ES-I3 (cell line): ENCODE measurements around the gene CAPN7.

Experiments
- H3K36me3 ChIP-seq: 2 replicates; pipeline ENCODE4 v1.6.1; 2013; ENCODE audit warnings: mild to moderate bottlenecking, low read length, control low read depth, moderate library complexity; ENCODE audit not compliant: insufficient read depth
- H3K4me1 ChIP-seq: 2 replicates; pipeline ENCODE4 v1.6.1; 2013; ENCODE audit warnings: mild to moderate bottlenecking, control low read depth, low read length; ENCODE audit not compliant: insufficient read depth
- H3K9ac ChIP-seq: 2 replicates; pipeline ENCODE4 v1.6.1; 2013; ENCODE audit warnings: low read depth, mild to moderate bottlenecking, low read length, moderate library complexity
- H3K9me3 ChIP-seq: 2 replicates; pipeline ENCODE4 v1.6.1; 2013; ENCODE audit warnings: mild to moderate bottlenecking, low read length, moderate library complexity; ENCODE audit not compliant: control insufficient read depth, insufficient read depth

CAPN7 gene

GRCh38 chr3:15268033-15268631 lies 62.1 kb downstream of the CAPN7 start:
- Histone ChIP-seq H3K36me3 (no peaks in the 10 kb centered on the region), H3K9me3 (no peaks in the 10 kb centered on the region), H3K4me1 (peaks cover 18% of the 10 kb centered on the region), H3K9ac (no peak overlapping the region)

GRCh38 chr3:15269091-15269989 lies 63.3 kb downstream of the CAPN7 start:
- H3K9me3 ChIP-seq, result no peaks in the 10 kb centered on the region
- H3K36me3 ChIP-seq, result no peaks in the 10 kb centered on the region
- H3K9ac ChIP-seq, result no peak overlapping the region
- peaks cover 18% of the 10 kb centered on the region for H3K4me1 ChIP-seq

GRCh38 chr3:15271030-15271429 lies 65.0 kb downstream of the CAPN7 start:
- Histone ChIP-seq H3K36me3 (no peaks in the 10 kb centered on the region), H3K4me1 (peaks cover 18% of the 10 kb centered on the region)

GRCh38 chr3:15271785-15272381 lies 65.8 kb downstream of the CAPN7 start:
- no peaks in the 10 kb centered on the region for H3K9me3 ChIP-seq
- H3K9ac ChIP-seq, result no peak overlapping the region
- H3K4me1 ChIP-seq, result peaks cover 18% of the 10 kb centered on the region
- no peaks in the 10 kb centered on the region for H3K36me3 ChIP-seq

More at GRCh38 chr3:15271030-15271429, 65.0 kb downstream of the CAPN7 start:
- Histone ChIP-seq H3K9ac (no peak overlapping the region), H3K9me3 (no peaks in the 10 kb centered on the region)

- no peaks in the 10 kb centered on the region; the same call in 1 of the 2 replicates for H3K9me3 ChIP-seq
- H3K36me3 ChIP-seq, result no peaks in the 10 kb centered on the region
- H3K4me1 ChIP-seq, result peaks cover 20% of the 10 kb centered on the region
- H3K9ac ChIP-seq, result no peak overlapping the region
These were observed 66.6 kb downstream of the CAPN7 start for GRCh38 chr3:15272426-15273196.

- Histone ChIP-seq H3K4me1 (peaks cover 24% of the 10 kb centered on the region), H3K36me3 (no peaks in the 10 kb centered on the region), H3K9me3 (no peaks in the 10 kb centered on the region; the same call in 1 of the 2 replicates), H3K9ac (no peak overlapping the region)
These were observed 67.2 kb downstream of the CAPN7 start for GRCh38 chr3:15273227-15273626.

- H3K9me3 ChIP-seq, result no peaks in the 10 kb centered on the region; the same call in 1 of the 2 replicates
- no peaks in the 10 kb centered on the region for H3K36me3 ChIP-seq
- peaks cover 14% of the 10 kb centered on the region for H3K4me1 ChIP-seq
- no peak overlapping the region for H3K9ac ChIP-seq
These were observed 70.1 kb downstream of the CAPN7 start for GRCh38 chr3:15276028-15276724.

- H3K36me3 ChIP-seq, result no peaks in the 10 kb centered on the region
- no peaks in the 10 kb centered on the region; the same call in 1 of the 2 replicates for H3K9me3 ChIP-seq
- H3K9ac ChIP-seq, result no peak overlapping the region
- H3K4me1 ChIP-seq, result peaks cover 11% of the 10 kb centered on the region
These were observed 71.9 kb downstream of the CAPN7 start for GRCh38 chr3:15277861-15278500.

GRCh38 chr3:15279205-15279604 lies 73.2 kb downstream of the CAPN7 start:
- Histone ChIP-seq H3K9ac (no peak overlapping the region), H3K9me3 (no peaks in the 10 kb centered on the region; the same call in 1 of the 2 replicates), H3K36me3 (no peaks in the 10 kb centered on the region), H3K4me1 (peaks cover 11% of the 10 kb centered on the region)

- no peak overlapping the region for H3K9ac ChIP-seq
- peaks cover 11% of the 10 kb centered on the region for H3K4me1 ChIP-seq
- H3K9me3 ChIP-seq, result no peaks in the 10 kb centered on the region; the same call in 1 of the 2 replicates
- H3K36me3 ChIP-seq, result no peaks in the 10 kb centered on the region
These were observed 73.8 kb downstream of the CAPN7 start for GRCh38 chr3:15279671-15280402.

GRCh38 chr3:15280853-15281532 lies 74.9 kb downstream of the CAPN7 start:
- Histone ChIP-seq H3K9me3 (no peaks in the 10 kb centered on the region; the same call in 1 of the 2 replicates), H3K36me3 (no peaks in the 10 kb centered on the region), H3K4me1 (peaks cover 15% of the 10 kb centered on the region), H3K9ac (no peak overlapping the region)

- Histone ChIP-seq H3K4me1 (peaks cover 19% of the 10 kb centered on the region), H3K9me3 (no peaks in the 10 kb centered on the region; the same call in 1 of the 2 replicates), H3K9ac (no peak overlapping the region), H3K36me3 (no peaks in the 10 kb centered on the region)
These were observed 75.8 kb downstream of the CAPN7 start for GRCh38 chr3:15281817-15282216.
